ENCODE data around the gene SYNDIG1. TPM values are rescaled to one million over a fixed set of nuclear protein-coding genes. Genes with fewer than 3 reads are reported as not detected.

Gene SYNDIG1
- total RNA-seq, 1 experiment from 2014 or later: 5.4 TPM

DNA sequence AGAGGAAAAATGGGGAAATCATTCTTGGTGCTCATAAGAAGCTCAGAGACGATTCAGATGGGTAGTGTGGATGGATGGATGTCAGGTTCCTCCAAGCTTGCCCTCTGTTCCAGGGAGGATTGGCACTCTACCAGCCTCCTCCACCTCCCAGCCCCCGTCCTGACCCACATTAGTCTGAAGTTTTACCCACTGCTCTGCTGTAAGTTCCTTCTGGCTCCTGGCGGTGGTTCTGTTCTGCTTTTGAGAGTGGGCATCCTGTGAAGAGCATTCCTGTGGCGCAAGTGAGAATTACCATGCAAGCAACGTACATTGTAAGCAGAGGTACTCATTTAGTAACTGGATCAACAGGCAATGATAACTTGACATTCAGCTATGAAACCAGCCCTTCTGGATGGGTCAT, 103.4 kb downstream of the SYNDIG1 start:
- Mint-ChIP-seq H3K27me3 (ENCODE audit: low read depth) (peaks cover 2% of the 10 kb centered on the region), H3K27ac (no peak overlapping the region), H3K36me3 (ENCODE audit: insufficient read depth in 1 of 3, low read depth in 3 of 3) (no peaks in the 10 kb centered on the region), H3K9me3 (no peaks in the 10 kb centered on the region), H3K4me1 (no peaks in the 10 kb centered on the region), H3K4me3 (no peak overlapping the region)
- DNase-seq: no peak
- Histone ChIP-seq H2BK5ac (ENCODE audit: insufficient read length, low read length) (no peak overlapping the region), H2BK20ac (ENCODE audit: low read depth, low read length, poor library complexity, severe bottlenecking) (no peak overlapping the region), H3K27ac (ENCODE audit: insufficient read length, low read depth, low read length) (no peak overlapping the region), H3K4me2 (ENCODE audit: insufficient read depth, insufficient read length, low read length) (no peak overlapping the region), H3K4me1 (ENCODE audit: insufficient read depth, low read length) (no peaks in the 10 kb centered on the region), H3K79me2 (ENCODE audit: insufficient read depth, low read length) (no peaks in the 10 kb centered on the region), H2BK120ac (ENCODE audit: low read depth, low read length, poor library complexity, severe bottlenecking) (no peak overlapping the region), H3K14ac (ENCODE audit: insufficient read depth, low read length) (no peak overlapping the region), H4K20me1 (ENCODE audit: control insufficient read depth, insufficient read depth, insufficient read length) (no peaks in the 10 kb centered on the region), H3K9ac (ENCODE audit: extremely low read depth, insufficient read length, low read length) (no peak overlapping the region), H2BK15ac (ENCODE audit: low read depth, low read length) (no peak overlapping the region), H3K79me1 (ENCODE audit: insufficient read depth, low read depth, low read length, poor library complexity, severe bottlenecking) (no peaks in the 10 kb centered on the region), H3K56ac (ENCODE audit: insufficient read length, low read depth, low read length) (no peak overlapping the region), H4K91ac (ENCODE audit: insufficient read length, low read depth, low read length) (no peak overlapping the region), H3T11ph (ENCODE audit: low read length) (no peak overlapping the region), H3K18ac (ENCODE audit: insufficient read length, low read depth, low read length) (no peak overlapping the region), H3K27me3 (ENCODE audit: insufficient read depth, low read length) (no peaks in the 10 kb centered on the region), H3K23me2 (ENCODE audit: insufficient read length, low read depth, low read length, poor library complexity, severe bottlenecking) (no peaks in the 10 kb centered on the region), H3K9me3 (ENCODE audit: control insufficient read depth, low read depth, low read length) (no peaks in the 10 kb centered on the region), H3K4ac (ENCODE audit: low read depth, low read length) (no peak overlapping the region), H4K5ac (ENCODE audit: insufficient read length, low read depth, low read length) (no peak overlapping the region), H2AK5ac (ENCODE audit: insufficient read length, low read length) (no peak overlapping the region), H3K23ac (ENCODE audit: insufficient read length, low read depth, low read length) (no peak overlapping the region), H2AFZ (ENCODE audit: low read length) (no peak overlapping the region), H4K8ac (replicated peaks; ENCODE audit: insufficient read length, low read depth, low read length) (no peak overlapping the region), H2BK12ac (ENCODE audit: insufficient read length, low read depth, low read length) (no peak overlapping the region)
- TF ChIP-seq, protein P1, sequence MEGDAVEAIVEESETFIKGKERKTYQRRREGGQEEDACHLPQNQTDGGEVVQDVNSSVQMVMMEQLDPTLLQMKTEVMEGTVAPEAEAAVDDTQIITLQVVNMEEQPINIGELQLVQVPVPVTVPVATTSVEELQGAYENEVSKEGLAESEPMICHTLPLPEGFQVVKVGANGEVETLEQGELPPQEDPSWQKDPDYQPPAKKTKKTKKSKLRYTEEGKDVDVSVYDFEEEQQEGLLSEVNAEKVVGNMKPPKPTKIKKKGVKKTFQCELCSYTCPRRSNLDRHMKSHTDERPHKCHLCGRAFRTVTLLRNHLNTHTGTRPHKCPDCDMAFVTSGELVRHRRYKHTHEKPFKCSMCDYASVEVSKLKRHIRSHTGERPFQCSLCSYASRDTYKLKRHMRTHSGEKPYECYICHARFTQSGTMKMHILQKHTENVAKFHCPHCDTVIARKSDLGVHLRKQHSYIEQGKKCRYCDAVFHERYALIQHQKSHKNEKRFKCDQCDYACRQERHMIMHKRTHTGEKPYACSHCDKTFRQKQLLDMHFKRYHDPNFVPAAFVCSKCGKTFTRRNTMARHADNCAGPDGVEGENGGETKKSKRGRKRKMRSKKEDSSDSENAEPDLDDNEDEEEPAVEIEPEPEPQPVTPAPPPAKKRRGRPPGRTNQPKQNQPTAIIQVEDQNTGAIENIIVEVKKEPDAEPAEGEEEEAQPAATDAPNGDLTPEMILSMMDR (conservative IDR thresholded peaks at IDR 0.05): no peak
- WGBS (ENCODE audit: extremely low coverage, insufficient read length, low lambda C conversion rate): no CpG with 5 or more reads among the region's 5 CpGs
